HG03108 (cell line): ENCODE results near the gene ITGB8.
A peak's percentile ranks its signal among the peaks of the same experiment; 100 is the strongest.

Experiments used
- ATAC-seq: cut with Tn5 transposase; IDR thresholded peaks from one replicate; pipeline ENCODE4 v1.9.1; 2021; ENCODE audit warnings: moderate library complexity; ENCODE audit not compliant: unreplicated experiment

ITGB8 gene

DNA sequence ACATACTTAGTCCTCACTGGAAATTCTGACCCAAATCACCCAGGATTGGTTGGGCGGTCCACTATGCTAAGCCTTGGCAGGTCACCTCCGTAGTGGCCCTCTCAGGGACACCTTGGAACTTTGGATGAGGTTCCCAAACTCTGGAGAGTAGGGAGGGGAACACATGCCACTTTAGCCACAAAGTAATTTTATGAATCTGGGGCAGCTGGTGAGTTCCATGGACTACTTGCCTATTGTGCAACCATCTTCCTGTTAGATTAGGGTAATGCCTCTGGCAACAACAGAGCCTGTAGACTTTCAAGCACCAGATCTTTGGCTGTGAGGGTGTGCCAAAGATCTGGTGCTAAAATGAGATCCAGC, 77.7 kb downstream of the ITGB8 start:
- ATAC-seq: no peak

DNA sequence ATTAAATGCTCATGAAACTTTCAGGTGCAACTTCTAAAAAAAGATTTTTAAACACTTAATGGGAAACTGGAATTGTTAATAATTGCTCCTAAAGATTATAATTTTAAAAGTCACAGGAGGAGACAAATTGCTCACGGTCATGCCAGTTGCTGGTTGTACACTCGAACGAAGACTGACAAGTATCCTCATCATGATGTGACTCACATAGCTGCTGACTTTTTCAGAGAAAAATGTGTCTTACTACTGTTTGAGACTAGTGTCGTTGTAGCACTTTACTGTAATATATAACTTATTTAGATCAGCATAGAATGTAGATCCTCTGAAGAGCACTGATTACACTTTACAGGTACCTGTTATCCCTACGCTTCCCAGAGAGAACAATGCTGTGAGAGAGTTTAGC, 79.3 kb downstream of the ITGB8 start:
- no peak for ATAC-seq

- ATAC-seq: no peak
Observed at GRCh38 chr7:20411372-20411771, 80.7 kb downstream of the ITGB8 start.

DNA sequence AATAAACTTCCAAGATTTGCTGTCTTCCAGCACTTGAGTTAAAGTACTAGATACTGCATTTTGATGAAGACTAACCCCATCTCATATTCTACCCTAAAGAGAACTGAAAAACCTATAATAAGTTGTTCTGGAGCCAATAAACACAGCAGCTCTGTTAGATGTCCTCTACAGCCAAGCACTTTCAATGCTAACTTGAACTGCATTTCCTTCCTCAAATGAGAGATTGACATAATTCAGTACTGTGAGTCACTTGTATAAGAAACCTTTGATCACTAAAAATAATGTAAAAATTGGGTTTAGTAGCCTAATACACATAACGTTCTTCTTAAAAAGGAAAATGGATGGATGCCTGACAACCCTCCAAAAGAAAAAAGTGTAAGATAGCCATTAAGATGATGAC, 81.3 kb downstream of the ITGB8 start:
- no peak for ATAC-seq

- ATAC-seq: no peak
Observed at GRCh38 chr7:20417260-20417659, 86.6 kb downstream of the ITGB8 start.

DNA sequence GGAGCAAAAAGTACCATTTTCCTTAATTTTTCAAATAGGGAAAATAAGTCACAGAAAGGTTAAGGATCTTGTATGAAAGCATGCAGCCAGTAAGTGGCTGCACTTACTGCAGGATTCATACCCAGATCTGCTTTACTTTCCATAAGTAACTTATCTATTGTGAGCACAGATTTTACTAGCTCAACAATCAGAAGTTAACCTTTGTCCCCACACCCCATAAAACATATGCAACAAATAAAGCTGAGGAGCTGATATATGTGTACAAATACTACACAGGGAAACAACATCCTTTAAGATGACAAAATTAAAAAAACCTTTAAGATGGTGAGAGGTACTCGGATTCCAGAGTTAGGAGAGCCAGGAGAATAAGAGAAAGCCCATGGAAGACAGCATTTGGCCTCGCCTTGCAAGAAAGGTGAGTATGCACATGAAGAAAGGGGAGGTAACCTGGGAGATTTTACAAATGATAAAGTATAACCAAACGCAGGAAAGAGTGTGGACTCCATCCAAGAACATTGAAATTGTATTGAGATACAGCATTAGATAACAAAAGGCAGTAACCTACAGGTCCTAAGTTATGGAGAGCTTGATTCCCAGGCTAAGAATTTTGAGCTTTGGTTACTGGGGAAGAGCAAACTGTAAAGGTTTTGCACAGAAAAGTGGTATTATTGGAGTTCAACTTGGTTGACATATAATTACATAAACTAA, 87.1 kb downstream of the ITGB8 start:
- ATAC-seq: no peak

- ATAC-seq: no peak
Observed at GRCh38 chr7:20424500-20424899, 93.8 kb downstream of the ITGB8 start.

DNA sequence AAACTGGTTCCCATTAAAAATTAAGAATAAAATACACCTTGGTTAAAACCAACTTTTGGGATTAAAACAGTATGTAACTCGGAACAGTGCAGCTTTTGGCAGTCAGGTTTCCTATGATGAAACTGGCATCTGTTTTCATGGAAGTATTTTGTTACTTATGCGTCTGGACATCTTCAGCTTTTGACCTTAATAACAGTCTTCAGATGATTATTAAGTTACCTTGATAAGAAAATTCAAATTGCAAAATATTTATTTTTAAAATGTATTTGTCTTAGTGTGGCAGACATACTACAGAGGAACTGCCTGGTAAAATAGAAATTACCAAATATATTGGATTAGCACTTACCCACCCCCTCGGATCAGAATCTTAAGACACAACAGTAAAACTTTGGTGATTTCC, 100.0 kb downstream of the ITGB8 start:
- no peak for ATAC-seq

DNA sequence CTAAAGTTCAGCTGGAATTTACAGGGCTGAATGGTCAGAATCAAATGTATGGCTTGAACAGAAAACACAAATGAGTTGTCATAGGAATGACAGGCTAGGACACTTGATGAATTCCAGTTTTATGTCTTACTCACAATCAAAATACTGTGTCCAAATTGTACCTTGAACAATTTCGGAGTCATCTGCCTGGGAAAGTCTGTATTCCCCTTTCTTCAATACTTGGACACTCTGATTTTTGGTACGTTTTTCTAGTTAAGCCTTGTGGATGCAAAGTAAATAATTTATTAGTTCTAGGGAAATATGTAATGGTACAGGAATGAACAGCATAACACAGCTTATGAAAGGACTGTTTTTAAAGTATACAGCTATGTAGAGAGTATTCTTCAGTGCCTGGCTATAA, 100.4 kb downstream of the ITGB8 start:
- no peak for ATAC-seq

DNA sequence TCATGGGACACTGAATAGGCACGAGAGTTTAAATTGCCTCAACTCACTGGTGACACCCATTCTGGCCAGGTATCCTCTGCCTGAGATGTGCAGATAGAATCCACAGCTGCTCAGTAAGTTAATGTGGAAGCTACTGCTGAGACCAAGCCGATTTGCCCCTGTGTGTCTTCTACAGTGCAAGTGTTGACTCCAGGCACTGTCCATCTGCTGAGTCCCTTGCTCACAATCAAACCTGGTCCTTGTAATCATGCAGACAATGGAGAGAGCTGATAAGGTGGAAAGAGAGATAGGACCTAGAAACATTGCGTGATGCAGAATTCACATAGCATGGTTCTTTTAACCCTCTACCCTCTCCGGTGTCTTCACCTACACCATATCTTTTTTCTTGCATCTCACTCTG, 101.4 kb downstream of the ITGB8 start:
- ATAC-seq: no peak

GRCh38 chr7:20435305-20435704, 104.6 kb downstream of the ITGB8 start:
- no peak for ATAC-seq

GRCh38 chr7:20438248-20438647, 107.5 kb downstream of the ITGB8 start:
- no peak for ATAC-seq

DNA sequence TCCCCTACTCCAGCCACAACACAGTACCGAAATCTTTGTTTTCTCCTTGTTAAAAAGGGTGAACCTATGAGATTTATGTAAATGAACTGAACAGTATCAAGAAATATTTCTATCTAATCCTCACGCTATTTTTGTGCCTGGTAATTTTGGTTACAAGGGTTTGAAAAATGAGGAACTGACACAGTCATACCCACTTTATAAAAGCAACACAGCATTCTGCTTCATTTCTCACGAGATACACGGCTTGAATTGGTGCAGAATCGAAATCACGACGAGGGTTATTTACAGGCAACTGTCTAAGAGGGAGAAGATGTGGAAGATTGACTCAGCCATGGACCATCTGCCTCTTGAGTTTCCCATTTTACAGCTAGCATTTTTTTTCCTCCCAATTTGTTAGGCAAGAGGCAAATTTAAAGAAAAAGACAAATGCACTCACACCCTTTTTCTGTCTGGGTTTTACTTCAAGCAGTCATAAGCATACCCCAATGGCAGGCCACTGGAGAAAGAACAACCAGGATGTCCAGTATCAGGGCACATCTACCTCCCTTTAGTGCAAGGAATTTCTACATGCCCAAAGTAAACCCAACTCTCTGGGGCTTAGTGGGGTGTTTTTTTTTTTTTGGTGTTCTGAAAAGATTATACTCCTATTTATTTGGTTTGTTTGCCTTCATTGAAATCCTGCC, 108.1 kb downstream of the ITGB8 start:
- ATAC-seq: peak; percentile 75

DNA sequence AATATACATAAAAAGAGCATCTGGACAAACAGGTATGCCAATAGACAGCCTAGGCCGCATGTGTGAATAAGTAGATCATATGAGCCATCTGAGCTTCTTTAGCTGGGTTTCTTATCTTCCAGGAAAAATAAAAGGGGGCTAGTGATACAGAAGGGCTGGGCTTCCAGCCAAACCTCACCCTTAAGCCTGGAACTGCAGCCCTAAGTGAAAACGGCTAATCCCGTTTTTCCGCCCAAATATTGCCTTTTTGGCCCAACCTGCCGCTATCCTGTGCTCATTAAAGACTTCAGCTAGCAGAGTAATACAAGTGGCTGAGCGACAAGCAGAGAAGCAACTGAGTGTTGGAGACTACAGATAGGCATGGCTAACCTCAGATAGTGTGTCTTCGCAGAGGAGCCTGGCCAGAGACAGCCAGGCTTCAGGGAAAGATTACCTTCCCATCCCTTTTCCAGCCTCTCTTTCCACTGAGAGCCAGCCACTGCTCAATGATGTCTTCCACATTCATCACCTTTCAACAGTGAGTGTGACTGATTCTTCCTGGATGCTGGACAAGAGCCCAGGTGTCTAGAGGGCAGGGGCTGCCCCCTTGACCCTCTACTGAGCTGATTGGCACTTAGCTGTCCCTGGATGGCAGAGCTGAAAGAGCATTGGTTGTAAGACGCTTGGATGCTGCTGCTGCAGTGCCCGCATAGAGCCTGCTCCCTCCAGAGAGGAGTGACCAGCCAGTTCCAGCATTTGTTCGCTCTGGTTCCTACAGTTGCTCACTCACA, 108.9 kb downstream of the ITGB8 start:
- no peak for ATAC-seq

DNA sequence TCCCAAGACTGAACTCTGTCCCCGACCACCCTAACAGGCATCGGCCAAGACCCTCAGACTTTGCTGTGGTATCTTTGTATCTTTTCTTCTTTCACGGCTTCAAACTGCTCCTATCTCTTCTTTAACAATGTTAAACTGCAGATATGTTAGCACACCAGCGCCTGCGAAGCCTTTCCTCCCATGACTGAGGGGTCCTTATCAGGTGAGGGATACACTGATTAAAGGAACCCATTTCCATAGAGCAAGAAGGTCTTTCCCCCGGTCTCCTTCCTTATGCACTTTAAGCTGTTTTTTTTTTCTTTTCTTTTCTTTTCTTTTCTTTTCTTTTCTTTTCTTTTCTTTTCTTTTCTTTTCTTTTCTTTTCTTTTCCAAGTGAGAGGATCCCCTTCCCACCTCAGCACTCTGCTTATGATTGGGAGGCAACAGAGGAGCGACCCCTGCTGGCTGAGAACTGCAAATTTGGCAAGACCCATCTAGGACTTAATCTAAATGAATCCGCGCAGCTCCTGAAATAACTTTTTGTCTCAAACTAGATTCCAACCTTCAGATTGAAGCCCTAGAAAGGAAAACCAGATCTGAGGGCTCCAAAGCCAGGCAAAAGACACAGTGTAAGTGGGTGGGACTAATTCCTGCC, 109.9 kb downstream of the ITGB8 start:
- ATAC-seq: no peak

DNA sequence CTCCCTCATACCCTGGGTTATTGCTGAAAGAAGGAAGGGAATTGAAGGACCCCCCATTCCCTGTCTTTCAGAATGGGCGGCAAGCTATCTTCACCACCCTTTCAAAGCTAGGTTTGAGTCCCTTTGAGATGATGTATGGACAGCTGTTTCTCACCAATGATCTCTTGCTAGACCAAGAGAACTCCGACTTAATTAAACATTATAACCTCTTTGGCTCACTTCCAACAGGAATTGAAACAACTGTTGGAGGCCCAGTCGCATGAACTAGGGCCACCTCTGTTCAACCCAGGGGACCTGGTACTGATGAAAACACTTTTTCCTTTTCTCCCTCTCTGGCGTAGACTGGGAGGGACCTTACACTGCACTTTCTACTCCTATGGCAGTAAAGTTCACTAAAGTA, 110.6 kb downstream of the ITGB8 start:
- no peak for ATAC-seq

DNA sequence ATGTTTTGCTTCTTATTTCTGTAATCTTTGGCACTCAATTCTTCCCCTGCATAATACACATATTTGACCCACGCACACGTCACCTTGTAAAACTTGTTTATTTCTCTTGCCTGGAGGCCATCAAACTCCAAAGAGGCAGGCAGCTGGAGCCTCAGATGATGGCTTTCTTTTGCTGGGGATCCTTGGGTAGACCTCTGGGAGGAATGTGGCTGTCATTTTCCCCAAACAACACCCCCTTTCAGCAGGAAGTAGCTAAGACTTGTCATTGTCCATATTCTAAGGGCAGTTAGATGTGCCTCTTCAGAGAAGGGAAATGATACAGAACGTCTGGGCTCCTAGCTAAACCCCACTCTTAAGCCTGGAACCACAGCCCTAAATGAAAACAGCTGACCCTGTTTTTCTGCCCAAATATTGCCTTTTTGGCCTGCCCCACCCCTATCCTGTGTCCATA, 111.3 kb downstream of the ITGB8 start:
- ATAC-seq: no peak

GRCh38 chr7:20442951-20443350, 112.3 kb downstream of the ITGB8 start:
- ATAC-seq: no peak

GRCh38 chr7:20444030-20444800, 113.5 kb downstream of the ITGB8 start:
- no peak for ATAC-seq

- peak; percentile 68 for ATAC-seq
Observed at GRCh38 chr7:20447021-20447650, 116.4 kb downstream of the ITGB8 start.
